ENCODE data around the gene APOBEC3H. TPM values are rescaled to one million over a fixed set of nuclear protein-coding genes. Genes with fewer than 3 reads are reported as not detected.

The APOBEC3H gene
- total RNA-seq, 1 experiment from 2014 or later: not detected

- Histone ChIP-seq H3K27ac (ENCODE audit: low read length) (no peak overlapping the region), H3K4me3 (ENCODE audit: low read depth in 2 of 2, low read length in 2 of 2) (no peak overlapping the region), H3K27me3 (ENCODE audit: control insufficient read depth, insufficient read depth, low read length) (no peaks in the 10 kb centered on the region), H3K36me3 (ENCODE audit: control insufficient read depth, insufficient read depth, low read length) (no peaks in the 10 kb centered on the region), H3K4me1 (ENCODE audit: control insufficient read depth, insufficient read depth, low read length) (no peaks in the 10 kb centered on the region), H3K9me3 (ENCODE audit: control insufficient read depth, insufficient read depth, low read depth, low read length) (no peaks in the 10 kb centered on the region)
- intact Hi-C loops (cut with micrococcal nuclease; ENCODE audit: unreplicated experiment) (no loop called here), in situ Hi-C loops (cut with HindIII; ENCODE audit: low pct_unique_long_range_greater_than_20kb, low sequenced_read_pairs) (no loop called here)
- ChIA-PET POLR2A (interaction anchor here (0.6 kb wide), 1 partner anchor 371 kb away, joined by 4 read pairs; no protein-coding TSS in a partner anchor), CTCF (no interaction called here)
- BruUV-seq (replicated peaks): no TSS peak
- no peak for DNase-seq (ENCODE audit: low read depth, low spot score)
- ATAC-seq: no peak
- TF ChIP-seq TCF7L2 (IDR thresholded peaks at IDR 0.05; ENCODE audit: low read depth, low read length) (no peak), POLR2AphosphoS5 (IDR thresholded peaks at IDR 0.05; ENCODE audit: low read depth, low read length) (no peak), CTCF (IDR thresholded peaks at IDR 0.05) (no peak), SIN3A (IDR thresholded peaks at IDR 0.05; ENCODE audit: borderline replicate concordance, insufficient read depth, low read depth, low read length) (no peak)
- TF ChIP-seq, protein P1, sequence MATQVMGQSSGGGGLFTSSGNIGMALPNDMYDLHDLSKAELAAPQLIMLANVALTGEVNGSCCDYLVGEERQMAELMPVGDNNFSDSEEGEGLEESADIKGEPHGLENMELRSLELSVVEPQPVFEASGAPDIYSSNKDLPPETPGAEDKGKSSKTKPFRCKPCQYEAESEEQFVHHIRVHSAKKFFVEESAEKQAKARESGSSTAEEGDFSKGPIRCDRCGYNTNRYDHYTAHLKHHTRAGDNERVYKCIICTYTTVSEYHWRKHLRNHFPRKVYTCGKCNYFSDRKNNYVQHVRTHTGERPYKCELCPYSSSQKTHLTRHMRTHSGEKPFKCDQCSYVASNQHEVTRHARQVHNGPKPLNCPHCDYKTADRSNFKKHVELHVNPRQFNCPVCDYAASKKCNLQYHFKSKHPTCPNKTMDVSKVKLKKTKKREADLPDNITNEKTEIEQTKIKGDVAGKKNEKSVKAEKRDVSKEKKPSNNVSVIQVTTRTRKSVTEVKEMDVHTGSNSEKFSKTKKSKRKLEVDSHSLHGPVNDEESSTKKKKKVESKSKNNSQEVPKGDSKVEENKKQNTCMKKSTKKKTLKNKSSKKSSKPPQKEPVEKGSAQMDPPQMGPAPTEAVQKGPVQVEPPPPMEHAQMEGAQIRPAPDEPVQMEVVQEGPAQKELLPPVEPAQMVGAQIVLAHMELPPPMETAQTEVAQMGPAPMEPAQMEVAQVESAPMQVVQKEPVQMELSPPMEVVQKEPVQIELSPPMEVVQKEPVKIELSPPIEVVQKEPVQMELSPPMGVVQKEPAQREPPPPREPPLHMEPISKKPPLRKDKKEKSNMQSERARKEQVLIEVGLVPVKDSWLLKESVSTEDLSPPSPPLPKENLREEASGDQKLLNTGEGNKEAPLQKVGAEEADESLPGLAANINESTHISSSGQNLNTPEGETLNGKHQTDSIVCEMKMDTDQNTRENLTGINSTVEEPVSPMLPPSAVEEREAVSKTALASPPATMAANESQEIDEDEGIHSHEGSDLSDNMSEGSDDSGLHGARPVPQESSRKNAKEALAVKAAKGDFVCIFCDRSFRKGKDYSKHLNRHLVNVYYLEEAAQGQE (IDR thresholded peaks at IDR 0.05; ENCODE audit: insufficient read depth in 1 of 2, low read depth in 2 of 2, low read length in 1 of 2): no peak
Observed at GRCh38 chr22:39125622-39126021, 28.6 kb downstream of the APOBEC3H start.

DNA sequence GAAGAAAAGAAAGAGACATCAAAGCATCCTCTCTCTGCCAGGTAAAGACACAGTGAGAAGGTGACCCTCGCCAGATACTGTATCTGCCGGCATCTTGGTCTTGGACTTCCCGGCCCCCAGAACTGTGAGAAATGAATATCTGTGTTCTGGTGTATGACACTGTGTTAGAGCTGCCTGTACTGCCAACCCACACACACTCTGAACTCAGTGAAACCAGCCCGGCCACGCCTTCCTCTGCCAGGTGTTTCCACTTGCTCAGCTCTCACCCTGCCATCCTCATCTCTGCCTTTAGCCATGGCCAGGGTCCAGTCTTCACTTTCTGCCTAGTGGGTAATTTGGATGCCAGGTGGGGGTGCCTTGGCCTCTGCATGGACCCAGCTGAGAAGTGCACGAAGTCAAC, 31.5 kb downstream of the APOBEC3H start:
- no peaks in the 10 kb centered on the region for H3K9me3 ChIP-seq (ENCODE audit: control insufficient read depth, insufficient read depth, low read depth, low read length)
- in situ Hi-C loops (cut with HindIII; ENCODE audit: low pct_unique_long_range_greater_than_20kb, low sequenced_read_pairs): no loop called here
- no peaks in the 10 kb centered on the region for H3K27me3 ChIP-seq (ENCODE audit: control insufficient read depth, insufficient read depth, low read length)
- no peaks in the 10 kb centered on the region for H3K36me3 ChIP-seq (ENCODE audit: control insufficient read depth, insufficient read depth, low read length)
- BruUV-seq (replicated peaks): no TSS peak
- no peak overlapping the region for H3K4me3 ChIP-seq (ENCODE audit: low read depth in 2 of 2, low read length in 2 of 2)
- peaks cover 7% of the 10 kb centered on the region; the same call in 1 of the 2 replicates for H3K4me1 ChIP-seq (ENCODE audit: control insufficient read depth, insufficient read depth, low read length)
- ATAC-seq (no peak), DNase-seq (ENCODE audit: low read depth, low spot score) (no peak)
- intact Hi-C loops (cut with micrococcal nuclease; ENCODE audit: unreplicated experiment): no loop called here
- ChIA-PET POLR2A (no interaction called here), CTCF (no interaction called here)
- TF ChIP-seq POLR2AphosphoS5 (IDR thresholded peaks at IDR 0.05; ENCODE audit: low read depth, low read length) (no peak), SIN3A (IDR thresholded peaks at IDR 0.05; ENCODE audit: borderline replicate concordance, insufficient read depth, low read depth, low read length) (no peak), CTCF (IDR thresholded peaks at IDR 0.05) (no peak), TCF7L2 (IDR thresholded peaks at IDR 0.05; ENCODE audit: low read depth, low read length) (no peak)
- TF ChIP-seq, protein P1 (IDR thresholded peaks at IDR 0.05; ENCODE audit: insufficient read depth in 1 of 2, low read depth in 2 of 2, low read length in 1 of 2): no peak
- H3K27ac ChIP-seq (ENCODE audit: low read length): no peak overlapping the region

Data from Panc1 (cell line).